Breast epithelium (tissue), 3 donors: ENCODE results near the gene MAD2L2.

Experiments
- POLR2A ChIP-seq: fragments of 450-650 bp; IDR thresholded peaks from one replicate; pipeline ENCODE4 v1.6.1; 2016; ENCODE audit warnings: antibody characterized with exemption, mild to moderate bottlenecking, moderate library complexity
- POLR2AphosphoS5 ChIP-seq, 3 donors: sonication (generic); formaldehyde crosslinking; IDR thresholded peaks; one replicate each; pipeline ENCODE4 v1.6.1; 2017; ENCODE audit warnings: antibody characterized with exemption in 3 of 3
- TF ChIP-seq, protein P1 (sequence below), 3 donors: fragments of 450-650 bp; IDR thresholded peaks; one replicate each; pipeline ENCODE4 v1.5.1; 2016 to 2017; ENCODE audit warnings: antibody characterized with exemption in 3 of 3, mild to moderate bottlenecking in 3 of 3, moderate library complexity in 3 of 3

GRCh38 chr1:11713095-11713494, 32.1 kb upstream of the MAD2L2 start:
- TF ChIP-seq, protein P1, sequence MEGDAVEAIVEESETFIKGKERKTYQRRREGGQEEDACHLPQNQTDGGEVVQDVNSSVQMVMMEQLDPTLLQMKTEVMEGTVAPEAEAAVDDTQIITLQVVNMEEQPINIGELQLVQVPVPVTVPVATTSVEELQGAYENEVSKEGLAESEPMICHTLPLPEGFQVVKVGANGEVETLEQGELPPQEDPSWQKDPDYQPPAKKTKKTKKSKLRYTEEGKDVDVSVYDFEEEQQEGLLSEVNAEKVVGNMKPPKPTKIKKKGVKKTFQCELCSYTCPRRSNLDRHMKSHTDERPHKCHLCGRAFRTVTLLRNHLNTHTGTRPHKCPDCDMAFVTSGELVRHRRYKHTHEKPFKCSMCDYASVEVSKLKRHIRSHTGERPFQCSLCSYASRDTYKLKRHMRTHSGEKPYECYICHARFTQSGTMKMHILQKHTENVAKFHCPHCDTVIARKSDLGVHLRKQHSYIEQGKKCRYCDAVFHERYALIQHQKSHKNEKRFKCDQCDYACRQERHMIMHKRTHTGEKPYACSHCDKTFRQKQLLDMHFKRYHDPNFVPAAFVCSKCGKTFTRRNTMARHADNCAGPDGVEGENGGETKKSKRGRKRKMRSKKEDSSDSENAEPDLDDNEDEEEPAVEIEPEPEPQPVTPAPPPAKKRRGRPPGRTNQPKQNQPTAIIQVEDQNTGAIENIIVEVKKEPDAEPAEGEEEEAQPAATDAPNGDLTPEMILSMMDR (IDR thresholded peaks at IDR 0.05): no peak
- TF ChIP-seq POLR2AphosphoS5 (IDR thresholded peaks at IDR 0.05) (no peak), POLR2A (no peak)
